ENCODE measurements around the gene SYNPR.

Gene SYNPR

GRCh38 chr3:63532521-63532920 lies 254.4 kb downstream of the SYNPR start:
- in situ Hi-C loops (cut with MboI; ENCODE audit: low pct_unique_long_range_greater_than_20kb, low sequenced_read_pairs, unreplicated experiment) = no loop called here
- no peak for TF ChIP-seq CTCF (IDR thresholded peaks at IDR 0.05; ENCODE audit: extremely low read depth, insufficient read depth, missing control alignments)
- DNase-seq (ENCODE audit: low spot score) = no peak

GRCh38 chr3:63538919-63539318 lies 260.8 kb downstream of the SYNPR start:
- DNase-seq (ENCODE audit: low spot score) = no peak
- in situ Hi-C loops (cut with MboI; ENCODE audit: low pct_unique_long_range_greater_than_20kb, low sequenced_read_pairs, unreplicated experiment) = no loop called here

GRCh38 chr3:63555767-63556166 lies 277.7 kb downstream of the SYNPR start:
- no peak for TF ChIP-seq CTCF (IDR thresholded peaks at IDR 0.05; ENCODE audit: extremely low read depth, insufficient read depth, missing control alignments)
- DNase-seq (ENCODE audit: low spot score) = no peak
- in situ Hi-C loops (cut with MboI; ENCODE audit: low pct_unique_long_range_greater_than_20kb, low sequenced_read_pairs, unreplicated experiment) = no loop called here

More at GRCh38 chr3:63538919-63539318, 260.8 kb downstream of the SYNPR start:
- TF ChIP-seq CTCF (IDR thresholded peaks at IDR 0.05; ENCODE audit: extremely low read depth, insufficient read depth, missing control alignments) = no peak

GRCh38 chr3:63556401-63556800 lies 278.3 kb downstream of the SYNPR start:
- no peak for TF ChIP-seq CTCF (IDR thresholded peaks at IDR 0.05; ENCODE audit: extremely low read depth, insufficient read depth, missing control alignments)
- in situ Hi-C loops (cut with MboI; ENCODE audit: low pct_unique_long_range_greater_than_20kb, low sequenced_read_pairs, unreplicated experiment) = no loop called here
- no peak for DNase-seq (ENCODE audit: low spot score)

GRCh38 chr3:63557912-63558311 lies 279.8 kb downstream of the SYNPR start:
- in situ Hi-C loops (cut with MboI; ENCODE audit: low pct_unique_long_range_greater_than_20kb, low sequenced_read_pairs, unreplicated experiment) = no loop called here
- no peak for TF ChIP-seq CTCF (IDR thresholded peaks at IDR 0.05; ENCODE audit: extremely low read depth, insufficient read depth, missing control alignments)
- peak; percentile 4 for DNase-seq (ENCODE audit: low spot score)

- in situ Hi-C loops (cut with MboI; ENCODE audit: low pct_unique_long_range_greater_than_20kb, low sequenced_read_pairs, unreplicated experiment) = no loop called here
- TF ChIP-seq CTCF (IDR thresholded peaks at IDR 0.05; ENCODE audit: extremely low read depth, insufficient read depth, missing control alignments) = no peak
- no peak for DNase-seq (ENCODE audit: low spot score)
These were observed 281.8 kb downstream of the SYNPR start for GRCh38 chr3:63559884-63560283.

- no peak for DNase-seq (ENCODE audit: low spot score)
- in situ Hi-C loops (cut with MboI; ENCODE audit: low pct_unique_long_range_greater_than_20kb, low sequenced_read_pairs, unreplicated experiment) = no loop called here
- TF ChIP-seq CTCF (IDR thresholded peaks at IDR 0.05; ENCODE audit: extremely low read depth, insufficient read depth, missing control alignments) = no peak
These were observed 283.8 kb downstream of the SYNPR start for GRCh38 chr3:63561879-63562278.

Measured in GM13977 (cell line).